GM21381 (cell line): ENCODE data around the gene SV2A.
"Not testable (repeated sequence)": the region's sequence is repeated elsewhere in the genome, so short reads cannot be mapped to it uniquely, and the experiment has no call there.

Experiments used
- ATAC-seq: cut with Tn5 transposase; IDR thresholded peaks from one replicate; pipeline ENCODE4 v1.9.1; 2021; ENCODE audit warnings: mild to moderate bottlenecking, moderate library complexity; ENCODE audit not compliant: unreplicated experiment

SV2A gene

DNA sequence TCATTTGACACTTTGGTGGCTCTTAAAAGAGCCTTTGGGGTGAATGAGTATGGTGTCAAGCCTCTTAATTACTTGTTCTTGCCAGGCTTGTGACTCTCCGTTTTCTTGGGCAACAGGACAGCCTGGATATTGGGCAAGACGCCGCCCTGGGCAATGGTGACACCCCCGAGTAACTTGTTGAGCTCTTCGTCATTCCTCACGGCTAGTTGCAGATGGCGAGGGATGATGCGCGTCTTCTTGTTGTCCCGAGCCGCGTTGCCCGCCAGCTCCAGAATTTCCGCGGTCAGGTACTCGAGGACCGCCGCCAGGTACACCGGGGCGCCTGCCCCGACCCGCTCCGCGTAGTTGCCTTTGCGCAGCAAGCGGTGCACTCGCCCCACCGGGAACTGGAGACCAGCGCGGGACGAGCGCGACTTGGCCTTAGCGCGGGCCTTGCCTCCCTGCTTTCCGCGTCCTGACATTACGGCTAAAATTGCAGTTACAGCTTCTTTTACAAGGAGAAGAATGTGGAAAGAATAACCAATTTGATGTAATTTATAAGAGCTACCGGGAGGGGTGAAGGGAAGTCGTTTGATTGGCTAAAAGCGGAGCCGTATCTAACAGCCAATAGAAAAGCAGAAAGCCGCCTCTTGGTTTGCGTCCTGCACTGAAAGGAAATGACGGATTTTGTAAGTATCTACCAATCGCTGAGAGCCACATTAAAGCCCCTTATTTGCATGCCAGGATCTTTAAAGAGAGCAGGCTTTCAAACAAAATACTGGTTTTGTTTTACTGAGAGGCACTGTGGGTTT, 30.0 kb downstream of the SV2A start:
- peak; percentile 45 for ATAC-seq

DNA sequence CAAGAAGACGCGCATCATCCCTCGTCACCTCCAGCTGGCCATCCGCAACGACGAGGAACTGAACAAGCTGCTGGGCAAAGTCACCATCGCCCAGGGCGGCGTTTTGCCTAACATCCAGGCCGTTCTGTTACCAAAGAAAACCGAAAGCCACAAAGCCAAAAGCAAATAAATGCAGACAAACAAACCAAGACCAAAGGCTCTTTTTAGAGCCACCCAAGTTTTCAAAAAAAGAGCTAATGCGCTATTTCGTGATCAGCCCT, 30.5 kb downstream of the SV2A start:
- not testable (repeated sequence) for ATAC-seq

DNA sequence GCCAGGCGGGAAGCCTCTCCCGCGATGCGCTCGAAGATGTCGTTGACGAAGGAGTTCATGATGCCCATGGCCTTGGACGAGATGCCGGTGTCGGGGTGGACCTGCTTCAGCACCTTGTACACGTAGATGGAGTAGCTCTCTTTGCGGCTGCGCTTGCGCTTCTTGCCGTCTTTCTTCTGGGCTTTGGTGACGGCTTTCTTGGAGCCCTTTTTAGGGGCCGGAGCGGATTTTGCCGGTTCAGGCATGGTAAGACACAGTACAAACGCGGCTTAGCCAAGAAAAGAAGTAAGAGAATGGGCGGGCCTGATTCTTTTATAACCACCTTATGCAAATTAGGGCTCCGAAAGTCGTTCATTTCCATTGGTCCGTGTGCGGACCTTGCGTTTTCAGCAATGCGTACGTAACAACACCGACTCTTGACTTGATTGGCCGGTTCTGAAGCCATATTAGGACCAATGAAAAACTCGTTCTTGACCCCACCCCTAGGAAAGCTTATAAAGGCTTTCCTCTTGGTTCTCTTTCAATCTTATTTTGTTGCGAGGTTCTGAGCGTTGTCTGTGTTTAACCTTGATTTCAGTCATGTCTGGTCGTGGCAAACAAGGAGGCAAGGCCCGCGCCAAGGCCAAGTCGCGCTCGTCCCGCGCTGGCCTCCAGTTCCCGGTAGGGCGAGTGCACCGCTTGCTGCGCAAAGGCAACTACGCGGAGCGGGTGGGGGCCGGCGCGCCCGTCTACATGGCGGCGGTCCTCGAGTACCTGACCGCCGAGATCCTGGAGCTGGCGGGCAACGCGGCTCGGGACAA, 31.0 kb downstream of the SV2A start:
- peak; percentile 54 for ATAC-seq

DNA sequence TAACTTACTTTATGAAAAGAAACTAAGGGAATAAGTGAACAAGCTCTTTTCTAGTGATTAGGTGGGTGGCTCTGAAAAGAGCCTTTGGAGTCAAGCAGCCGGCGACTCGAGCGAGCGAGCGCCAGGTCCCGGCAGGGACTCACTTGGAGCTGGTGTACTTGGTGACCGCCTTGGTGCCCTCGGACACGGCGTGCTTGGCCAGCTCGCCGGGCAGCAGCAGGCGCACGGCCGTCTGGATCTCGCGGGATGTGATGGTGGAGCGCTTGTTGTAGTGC, 31.6 kb downstream of the SV2A start:
- ATAC-seq: not testable (repeated sequence)

DNA sequence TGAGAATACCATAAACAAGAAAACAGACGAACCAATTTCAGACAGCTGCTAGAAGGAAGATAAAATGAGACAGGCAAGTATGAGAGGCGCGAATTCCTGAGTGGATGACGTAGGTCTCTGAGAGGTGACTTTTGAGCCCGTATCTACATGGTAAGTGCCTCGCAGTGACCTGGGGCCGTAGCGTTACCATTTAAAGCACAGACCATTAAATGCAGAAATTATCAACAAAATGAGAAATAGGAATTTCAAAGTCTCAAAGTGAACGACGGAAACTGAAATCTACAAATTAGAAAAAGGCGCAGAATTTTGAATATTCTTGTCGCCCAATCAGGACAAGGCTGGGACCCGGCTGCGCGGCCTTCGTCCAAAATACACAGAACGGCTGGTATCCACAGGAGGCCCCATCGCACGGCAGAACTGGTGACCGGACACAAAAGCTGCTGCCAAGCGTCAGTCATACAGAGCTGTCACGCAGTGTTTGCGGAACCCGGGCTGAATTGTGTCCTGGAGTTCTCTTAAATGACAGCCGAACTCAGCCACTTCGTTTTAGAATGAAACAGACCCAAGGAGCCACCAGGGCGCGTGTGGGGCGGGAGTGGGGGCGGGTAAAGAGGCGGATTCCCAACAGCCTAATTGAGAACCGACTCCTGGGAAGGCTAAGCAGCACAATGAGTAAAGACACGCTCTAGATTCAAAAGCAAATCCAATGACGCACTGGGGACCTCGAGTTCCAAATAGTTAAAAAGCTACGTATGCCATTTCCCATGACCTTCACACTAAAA, 32.1 kb downstream of the SV2A start:
- ATAC-seq: no peak

DNA sequence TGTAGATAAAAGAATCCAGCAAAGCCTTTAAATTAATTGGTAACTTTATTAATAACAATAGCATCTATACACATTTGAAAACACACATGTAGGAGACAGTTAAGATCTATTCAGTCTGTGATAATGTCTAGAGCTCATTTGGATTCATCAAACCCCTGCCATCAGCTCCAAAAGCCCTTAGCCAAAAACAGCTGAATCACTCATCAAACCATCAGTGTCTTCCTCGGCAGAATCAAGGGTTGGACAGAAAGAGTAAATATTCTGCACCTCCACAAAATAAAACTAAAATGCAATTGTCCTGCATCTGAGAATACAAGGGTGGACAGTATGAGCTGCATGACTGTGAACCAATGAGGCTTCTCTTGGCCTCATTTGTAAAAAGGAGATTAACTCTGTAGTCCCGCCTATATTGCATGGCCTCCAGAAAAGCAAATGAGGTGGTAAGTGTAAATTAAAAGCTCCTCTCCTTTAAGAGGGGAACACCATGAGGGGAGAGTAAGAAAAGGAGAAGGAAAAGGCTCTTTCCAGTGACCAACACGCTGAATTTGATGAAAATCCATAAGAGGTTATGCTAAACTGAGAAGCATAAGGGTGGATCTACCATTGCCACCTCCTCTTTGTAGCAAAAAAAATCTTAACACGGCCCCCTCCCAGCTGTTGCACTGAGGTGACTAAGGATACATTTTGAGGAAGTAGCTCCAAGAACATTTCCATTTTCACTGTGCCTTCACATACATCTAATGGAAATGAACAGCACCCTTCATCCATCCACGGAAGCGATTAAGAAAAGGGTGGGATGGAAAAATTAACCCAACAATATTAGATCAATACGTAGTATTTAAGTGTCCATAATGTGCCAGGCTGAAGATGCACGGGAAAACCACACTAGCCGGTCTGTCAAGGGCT, 33.0 kb downstream of the SV2A start:
- ATAC-seq: no peak

DNA sequence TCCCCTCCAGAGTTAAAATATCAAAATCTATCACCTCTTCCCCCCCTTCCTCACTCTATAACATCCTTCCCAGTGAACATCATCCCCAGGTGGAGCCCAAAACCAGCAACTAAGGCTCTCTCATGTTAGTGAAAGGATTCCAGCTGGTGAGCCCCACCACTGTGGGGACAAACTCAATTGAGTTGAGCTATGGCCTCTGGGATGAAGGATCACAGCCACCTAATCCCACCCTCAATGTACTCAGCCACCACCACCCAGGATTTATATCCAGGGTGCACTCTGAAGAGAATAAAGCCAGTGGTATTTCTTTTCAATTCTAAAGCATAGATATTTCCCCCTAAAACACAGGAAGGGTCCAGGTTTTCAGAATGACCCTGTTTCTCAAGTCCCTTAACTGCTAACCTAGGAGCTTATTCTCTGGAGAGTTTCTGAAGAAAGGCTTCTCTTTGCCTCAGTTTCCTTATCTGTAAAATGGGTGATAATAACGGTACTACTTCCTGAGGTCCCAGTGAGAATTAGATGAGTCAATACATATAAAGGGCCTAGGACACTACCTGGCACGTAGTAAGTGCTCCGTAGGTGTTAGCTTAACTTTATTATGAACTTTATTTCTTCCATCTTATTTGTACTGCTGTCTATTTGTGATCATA, 33.9 kb downstream of the SV2A start:
- ATAC-seq: no peak

DNA sequence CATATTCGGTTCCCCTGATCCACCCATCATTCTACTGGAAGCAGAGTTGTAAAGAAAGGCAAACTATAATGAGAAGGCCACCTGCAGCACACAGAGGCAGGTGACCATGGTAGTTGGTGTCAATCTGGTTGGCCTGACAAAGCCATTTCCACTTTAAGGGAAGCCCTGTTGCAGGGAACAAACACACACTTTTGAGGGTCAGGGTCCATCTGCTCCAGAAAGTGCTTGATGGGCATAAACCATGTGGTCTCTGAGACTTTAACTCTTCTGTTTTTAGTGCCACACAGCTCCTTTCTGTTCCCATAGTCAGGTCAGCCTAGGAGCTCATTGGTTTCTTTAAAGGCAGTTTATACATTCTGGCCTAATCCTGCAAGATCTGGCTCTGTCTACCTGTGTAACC, 35.8 kb downstream of the SV2A start:
- ATAC-seq: no peak

DNA sequence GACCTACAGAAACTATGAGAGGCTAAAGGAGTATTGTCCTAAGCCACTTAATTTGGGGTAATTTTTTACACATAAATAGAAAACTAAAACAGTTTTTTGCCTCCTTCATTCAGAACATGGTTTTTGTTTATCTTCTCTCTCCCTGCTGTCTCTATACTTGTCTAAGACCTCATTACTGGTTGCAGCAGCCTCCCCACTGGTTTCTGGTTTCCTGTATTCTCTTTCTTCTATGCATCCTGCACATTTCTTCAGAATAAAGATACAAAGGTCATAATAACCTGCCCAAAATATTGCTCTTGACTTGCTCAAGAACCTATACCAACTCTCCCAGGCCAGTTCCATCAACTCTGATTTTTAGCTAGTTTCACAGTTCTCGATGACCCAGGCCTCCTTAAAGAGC, 38.1 kb downstream of the SV2A start:
- no peak for ATAC-seq

DNA sequence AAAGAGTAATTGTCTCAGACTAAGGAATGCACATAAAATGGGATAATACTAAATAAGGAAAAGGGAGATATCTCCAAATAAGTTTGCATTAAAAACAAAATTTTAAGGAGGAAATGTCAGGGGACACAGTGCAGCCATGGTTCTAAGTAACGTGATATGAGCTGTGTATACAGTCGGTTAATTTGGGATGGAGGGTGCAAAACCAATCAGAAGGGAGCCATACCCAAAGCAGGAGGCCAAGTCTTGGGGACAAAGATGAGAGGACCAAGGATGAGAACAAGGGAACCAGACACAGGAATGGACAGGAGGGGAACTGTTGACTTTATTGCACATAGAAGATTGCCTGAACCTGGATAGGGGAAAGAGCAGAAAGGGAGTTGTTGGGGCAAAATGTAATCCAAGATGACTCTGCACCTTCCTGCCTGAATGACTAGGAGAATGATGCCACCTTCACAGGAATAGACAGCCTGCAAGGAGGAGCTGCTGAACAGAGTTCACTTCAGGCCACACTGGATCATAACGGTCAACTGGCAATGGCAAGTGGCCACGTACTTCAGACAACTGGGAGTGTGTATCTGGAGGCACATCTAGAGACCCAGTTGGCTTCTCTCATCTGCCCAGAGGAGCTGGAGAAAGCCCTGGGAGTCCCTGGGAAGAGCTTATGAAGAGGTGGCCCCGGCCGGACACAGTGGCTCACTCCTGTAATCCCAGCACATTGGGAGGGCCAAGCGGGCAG, 40.3 kb downstream of the SV2A start:
- no peak for ATAC-seq

DNA sequence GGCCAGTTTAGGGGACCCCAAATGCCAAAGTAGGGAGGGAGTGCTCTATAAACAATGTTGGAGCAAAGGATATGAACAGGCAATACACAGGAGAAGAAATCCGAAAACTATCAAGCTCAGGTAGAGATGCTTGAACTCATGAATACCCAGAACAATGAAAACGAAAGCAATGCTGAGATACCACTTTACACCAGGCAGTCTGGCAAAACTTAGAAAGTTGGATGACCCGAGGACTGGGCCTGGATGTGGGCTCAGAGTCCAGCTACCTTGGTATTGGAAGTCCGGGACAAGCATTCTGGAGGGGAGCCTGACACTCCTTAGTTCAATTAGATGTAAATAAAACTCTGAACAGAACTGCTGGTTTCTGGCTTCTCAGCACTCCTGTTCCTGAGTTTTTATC, 44.6 kb downstream of the SV2A start:
- ATAC-seq: not testable (repeated sequence)

DNA sequence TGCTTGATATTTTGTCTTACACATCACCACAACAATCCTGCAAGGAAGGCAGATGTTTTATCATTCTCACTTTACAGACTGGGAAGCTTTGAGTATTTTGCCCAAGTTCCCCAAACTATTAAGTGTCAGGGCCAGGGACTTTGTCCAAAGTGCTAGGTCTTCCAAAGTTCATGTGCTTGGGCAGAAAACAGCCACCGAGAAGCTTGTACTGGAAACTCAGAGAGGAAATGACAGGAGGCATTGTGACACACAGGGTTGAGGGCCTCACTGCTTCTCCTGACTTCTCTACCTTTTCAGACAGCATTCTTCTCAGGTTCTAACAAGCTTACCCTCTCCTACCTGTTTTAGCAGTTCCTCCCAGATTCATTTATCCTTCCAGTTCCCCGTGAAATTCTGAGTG, 50.8 kb downstream of the SV2A start:
- ATAC-seq: not testable (repeated sequence)

DNA sequence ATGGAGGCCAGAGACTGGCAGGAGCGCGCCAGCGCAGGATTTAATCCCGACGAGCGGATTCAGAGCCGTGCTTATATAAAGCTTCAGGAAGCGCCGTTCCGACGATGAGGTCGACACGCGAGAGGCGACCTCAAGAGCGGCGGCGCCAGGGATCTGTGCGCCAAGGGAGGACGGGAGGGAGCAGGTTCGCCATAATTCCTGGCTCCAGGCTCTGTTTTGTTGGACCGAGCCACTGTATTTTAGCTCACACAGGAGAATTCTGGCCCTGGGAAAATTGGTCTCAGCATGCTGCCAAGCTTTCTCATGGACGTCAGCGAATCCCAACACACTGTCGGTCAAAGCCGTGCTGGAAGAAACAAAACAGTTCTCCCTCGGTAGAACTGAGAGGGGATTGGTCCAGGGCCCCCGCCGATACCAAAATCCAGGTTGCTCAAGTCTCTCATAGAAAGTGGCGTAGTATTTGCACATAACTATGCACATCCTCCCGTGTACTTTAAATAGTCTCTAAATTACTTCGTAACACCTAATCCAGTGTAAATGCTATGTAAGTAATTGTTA, 56.1 kb downstream of the SV2A start:
- not testable (repeated sequence) for ATAC-seq

DNA sequence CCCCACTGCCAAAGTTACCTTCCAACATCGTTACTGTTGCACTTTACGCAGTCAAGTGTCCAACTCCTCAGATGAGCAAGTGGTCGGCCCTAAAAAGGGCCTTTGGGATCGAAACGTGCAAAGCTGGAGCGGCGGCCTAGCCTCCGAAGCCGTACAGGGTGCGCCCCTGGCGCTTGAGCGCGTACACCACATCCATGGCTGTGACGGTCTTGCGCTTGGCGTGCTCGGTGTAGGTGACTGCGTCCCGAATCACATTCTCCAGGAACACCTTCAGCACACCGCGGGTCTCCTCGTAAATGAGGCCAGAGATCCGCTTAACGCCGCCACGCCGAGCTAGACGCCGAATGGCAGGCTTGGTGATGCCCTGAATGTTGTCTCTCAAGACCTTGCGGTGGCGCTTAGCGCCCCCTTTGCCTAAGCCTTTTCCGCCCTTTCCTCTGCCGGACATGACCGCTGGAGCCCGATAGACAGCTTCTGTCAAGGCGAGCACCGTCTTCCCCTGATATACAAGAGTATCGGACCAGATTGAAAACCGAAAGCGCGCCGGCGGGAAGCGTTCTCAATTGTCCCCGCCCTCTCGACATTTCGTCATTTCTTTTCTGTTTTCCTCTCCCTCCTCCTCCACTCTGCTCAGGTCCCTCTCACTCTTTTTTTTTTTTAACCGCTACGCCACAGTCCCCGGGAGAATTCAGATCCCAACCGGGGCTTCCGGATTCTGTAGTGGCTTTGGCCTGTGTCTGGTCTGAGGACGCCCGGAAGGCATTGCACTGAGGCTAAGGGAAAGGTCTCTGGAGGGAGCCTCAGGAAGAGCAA, 56.8 kb downstream of the SV2A start:
- ATAC-seq: peak; percentile 64

DNA sequence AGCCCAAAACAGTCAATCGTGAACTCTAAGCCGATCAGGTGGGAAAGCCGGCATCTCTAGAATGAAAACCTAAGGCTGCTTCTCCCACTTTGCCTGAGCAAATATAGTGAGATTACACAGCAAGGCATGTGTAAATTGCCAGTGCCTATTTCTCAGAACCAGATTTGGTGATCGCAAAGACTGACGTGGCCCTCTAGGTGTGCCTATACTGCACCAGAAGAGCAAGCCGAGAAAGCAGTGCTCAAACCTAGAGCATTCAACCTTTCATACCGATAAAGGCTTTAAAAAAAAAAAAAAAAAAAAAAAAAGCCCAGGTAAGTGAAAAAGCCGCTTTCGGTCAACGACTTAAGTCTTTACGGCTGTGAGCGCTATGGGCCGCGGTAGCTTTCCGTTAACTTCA, 57.4 kb downstream of the SV2A start:
- ATAC-seq: peak; percentile 2
